ENCODE data around the gene SIMC1.

The SIMC1 gene

GRCh38 chr5:176355400-176356178 is 117.4 kb downstream of the SIMC1 start:
- no peaks in the 10 kb centered on the region for H3K9me3 ChIP-seq (ENCODE audit: severe bottlenecking)

GRCh38 chr5:176356179-176356566 is 117.9 kb downstream of the SIMC1 start:
- Histone ChIP-seq H3K9me3 (ENCODE audit: severe bottlenecking) (no peaks in the 10 kb centered on the region), H3K27me3 (ENCODE audit: insufficient read depth, low read depth, severe bottlenecking) (no peaks in the 10 kb centered on the region), H3K36me3 (peaks cover 73% of the 10 kb centered on the region), H3K4me3 (ENCODE audit: low read depth, low read length) (no peak overlapping the region), H3K27ac (no peak overlapping the region)
- no peak for TF ChIP-seq CTCF (IDR thresholded peaks at IDR 0.05; ENCODE audit: low read depth, low read length)
- DNase-seq: no peak

More at GRCh38 chr5:176355400-176356178, 117.4 kb downstream of the SIMC1 start:
- Histone ChIP-seq H3K27ac (no peak overlapping the region), H3K4me3 (ENCODE audit: low read depth, low read length) (no peak overlapping the region), H3K27me3 (ENCODE audit: insufficient read depth, low read depth, severe bottlenecking) (no peaks in the 10 kb centered on the region), H3K36me3 (peaks cover 76% of the 10 kb centered on the region)
- TF ChIP-seq CTCF (IDR thresholded peaks at IDR 0.05; ENCODE audit: low read depth, low read length): peak; percentile 30; the same call in 1 of the 2 replicates
- no peak for DNase-seq

- H3K4me3 ChIP-seq (ENCODE audit: low read depth, low read length): no peak overlapping the region
- H3K27me3 ChIP-seq (ENCODE audit: insufficient read depth, low read depth, severe bottlenecking): no peaks in the 10 kb centered on the region
- H3K27ac ChIP-seq: no peak overlapping the region
- H3K36me3 ChIP-seq: peaks cover 49% of the 10 kb centered on the region
- no peak for DNase-seq
- no peak for TF ChIP-seq CTCF (IDR thresholded peaks at IDR 0.05; ENCODE audit: low read depth, low read length)
- H3K9me3 ChIP-seq (ENCODE audit: severe bottlenecking): no peaks in the 10 kb centered on the region
Observed at GRCh38 chr5:176359658-176360057, 121.4 kb downstream of the SIMC1 start.

GRCh38 chr5:176360894-176361436 is 122.7 kb downstream of the SIMC1 start:
- no peaks in the 10 kb centered on the region for H3K9me3 ChIP-seq (ENCODE audit: severe bottlenecking)
- H3K27ac ChIP-seq: peak overlapping the region; percentile 96
- H3K36me3 ChIP-seq: peaks cover 39% of the 10 kb centered on the region
- no peak for TF ChIP-seq CTCF (IDR thresholded peaks at IDR 0.05; ENCODE audit: low read depth, low read length)
- DNase-seq: peak; percentile 40
- H3K4me3 ChIP-seq (ENCODE audit: low read depth, low read length): peak overlapping the region; percentile 95
- no peaks in the 10 kb centered on the region for H3K27me3 ChIP-seq (ENCODE audit: insufficient read depth, low read depth, severe bottlenecking)

GRCh38 chr5:176361437-176362232 is 123.4 kb downstream of the SIMC1 start, which contains the start of gene KIAA1191:
Gene KIAA1191, minus strand, starts transcription at chr5:176361764. Its CDS starts 2,256 bp downstream, at chr5:176359508.
- Histone ChIP-seq H3K27me3 (ENCODE audit: insufficient read depth, low read depth, severe bottlenecking) (no peaks in the 10 kb centered on the region), H3K4me3 (ENCODE audit: low read depth, low read length) (peak within 1 kb of the TSS; percentile 95), H3K36me3 (peaks cover 33% of the 10 kb centered on the region), H3K9me3 (ENCODE audit: severe bottlenecking) (no peaks in the 10 kb centered on the region), H3K27ac (peak within 1 kb of the TSS; percentile 96)
- TF ChIP-seq CTCF (IDR thresholded peaks at IDR 0.05; ENCODE audit: low read depth, low read length): peak; percentile 39; the same call in 1 of the 2 replicates
- DNase-seq: peak; percentile 94
